Activated naive CD8-positive, alpha-beta T cell treated with anti-CD3 and anti-CD28 coated beads, Interleukin-2, amount 50 U/mL, for 24 hours (primary cell): Measurements from ENCODE around the gene KCNN1.
"Not testable (repeated sequence)": the region's sequence is repeated elsewhere in the genome, so short reads cannot be mapped to it uniquely, and the experiment has no call there.

ENCODE experiments used
- ATAC-seq: fragments of 150-1000 bp; cut with Tn5 transposase; one replicate; pipeline ENCODE4 v1.10.0; 2021
- DNase-seq: peaks from one replicate; pipeline ENCODE4 v3.0.0; 2021
- H3K27ac Mint-ChIP-seq: one replicate; pipeline ENCODE4 v1.8.0; 2021; ENCODE audit warnings: mild to moderate bottlenecking, mixed read lengths
- H3K27me3 Mint-ChIP-seq: one replicate; pipeline ENCODE4 v1.8.0; 2021; ENCODE audit warnings: mixed read lengths
- H3K36me3 Mint-ChIP-seq: one replicate; pipeline ENCODE4 v1.8.0; 2021; ENCODE audit warnings: low read depth, mixed read lengths
- H3K4me1 Mint-ChIP-seq: one replicate; pipeline ENCODE4 v1.8.0; 2021; ENCODE audit warnings: mixed read lengths
- H3K4me3 Mint-ChIP-seq: one replicate; pipeline ENCODE4 v1.8.0; 2021; ENCODE audit warnings: mild to moderate bottlenecking, moderate library complexity, mixed read lengths
- H3K9me3 Mint-ChIP-seq: one replicate; pipeline ENCODE4 v1.8.0; 2021; ENCODE audit warnings: mixed read lengths

The KCNN1 gene

GRCh38 chr19:18013210-18014111 lies 46.6 kb downstream of the KCNN1 start:
- no peak for ATAC-seq

GRCh38 chr19:18014197-18014596 lies 47.3 kb downstream of the KCNN1 start:
- peaks cover 55% of the 10 kb centered on the region for H3K4me1 Mint-ChIP-seq
- H3K27me3 Mint-ChIP-seq = no peaks in the 10 kb centered on the region
- H3K4me3 Mint-ChIP-seq = no peak overlapping the region
- no peaks in the 10 kb centered on the region for H3K9me3 Mint-ChIP-seq
- ATAC-seq = peak; percentile 53
- H3K36me3 Mint-ChIP-seq = peaks cover 38% of the 10 kb centered on the region
- peak; percentile 32 for DNase-seq
- peak overlapping the region; percentile 64 for H3K27ac Mint-ChIP-seq

More at GRCh38 chr19:18013210-18014111, 46.6 kb downstream of the KCNN1 start:
- no peaks in the 10 kb centered on the region for H3K27me3 Mint-ChIP-seq
- DNase-seq = no peak
- H3K36me3 Mint-ChIP-seq = peaks cover 43% of the 10 kb centered on the region
- peak overlapping the region; percentile 64 for H3K27ac Mint-ChIP-seq
- H3K9me3 Mint-ChIP-seq = no peaks in the 10 kb centered on the region
- no peak overlapping the region for H3K4me3 Mint-ChIP-seq
- peaks cover 59% of the 10 kb centered on the region for H3K4me1 Mint-ChIP-seq

GRCh38 chr19:18016209-18016910 lies 49.5 kb downstream of the KCNN1 start:
- H3K27me3 Mint-ChIP-seq = no peaks in the 10 kb centered on the region
- H3K36me3 Mint-ChIP-seq = peaks cover 29% of the 10 kb centered on the region
- ATAC-seq (no peak), DNase-seq (no peak)
- peaks cover 63% of the 10 kb centered on the region for H3K4me1 Mint-ChIP-seq
- H3K9me3 Mint-ChIP-seq = no peaks in the 10 kb centered on the region
- H3K27ac Mint-ChIP-seq = no peak overlapping the region
- no peak overlapping the region for H3K4me3 Mint-ChIP-seq

- DNase-seq (no peak), ATAC-seq (no peak)
- H3K27ac Mint-ChIP-seq = peak overlapping the region; percentile 39
- peaks cover 73% of the 10 kb centered on the region for H3K4me1 Mint-ChIP-seq
- H3K27me3 Mint-ChIP-seq = no peaks in the 10 kb centered on the region
- peaks cover 30% of the 10 kb centered on the region for H3K36me3 Mint-ChIP-seq
- no peaks in the 10 kb centered on the region for H3K9me3 Mint-ChIP-seq
- H3K4me3 Mint-ChIP-seq = no peak overlapping the region
Observed at GRCh38 chr19:18017275-18018083, 50.6 kb downstream of the KCNN1 start.

GRCh38 chr19:18020212-18021085 lies 53.5 kb downstream of the KCNN1 start:
- ATAC-seq = no peak
- peak overlapping the region; percentile 95 for H3K27ac Mint-ChIP-seq
- no peak for DNase-seq
- H3K36me3 Mint-ChIP-seq = peaks cover 5% of the 10 kb centered on the region
- H3K4me3 Mint-ChIP-seq = no peak overlapping the region
- no peaks in the 10 kb centered on the region for H3K27me3 Mint-ChIP-seq
- H3K4me1 Mint-ChIP-seq = peaks cover 67% of the 10 kb centered on the region
- no peaks in the 10 kb centered on the region for H3K9me3 Mint-ChIP-seq

- H3K36me3 Mint-ChIP-seq = peaks cover 3% of the 10 kb centered on the region
- ATAC-seq = peak; percentile 44
- H3K4me1 Mint-ChIP-seq = peaks cover 66% of the 10 kb centered on the region
- DNase-seq = peak; percentile 74
- no peaks in the 10 kb centered on the region for H3K9me3 Mint-ChIP-seq
- peak overlapping the region; percentile 74 for H3K4me3 Mint-ChIP-seq
- no peaks in the 10 kb centered on the region for H3K27me3 Mint-ChIP-seq
- peak overlapping the region; percentile 95 for H3K27ac Mint-ChIP-seq
Observed at GRCh38 chr19:18021121-18021755, 54.3 kb downstream of the KCNN1 start.

GRCh38 chr19:18023622-18024251 lies 56.8 kb downstream of the KCNN1 start:
- DNase-seq = peak; percentile 67
- Mint-ChIP-seq H3K4me3 (peak overlapping the region; percentile 67), H3K27ac (peak overlapping the region; percentile 89), H3K4me1 (peaks cover 54% of the 10 kb centered on the region), H3K27me3 (no peaks in the 10 kb centered on the region), H3K36me3 (peaks cover 3% of the 10 kb centered on the region), H3K9me3 (no peaks in the 10 kb centered on the region)
- peak; percentile 18 for ATAC-seq

GRCh38 chr19:18027151-18027550 lies 60.2 kb downstream of the KCNN1 start:
- H3K9me3 Mint-ChIP-seq = no peaks in the 10 kb centered on the region
- H3K4me1 Mint-ChIP-seq = peaks cover 33% of the 10 kb centered on the region

GRCh38 chr19:18029617-18030338 lies 62.9 kb downstream of the KCNN1 start:
- Mint-ChIP-seq H3K9me3 (no peaks in the 10 kb centered on the region), H3K36me3 (no peaks in the 10 kb centered on the region), H3K27me3 (no peaks in the 10 kb centered on the region), H3K4me3 (no peak overlapping the region), H3K27ac (no peak overlapping the region), H3K4me1 (peaks cover 10% of the 10 kb centered on the region)
- DNase-seq (no peak), ATAC-seq (no peak)

More at GRCh38 chr19:18027151-18027550, 60.2 kb downstream of the KCNN1 start:
- no peak overlapping the region for H3K27ac Mint-ChIP-seq
- DNase-seq = no peak
- H3K36me3 Mint-ChIP-seq = peaks cover 2% of the 10 kb centered on the region
- no peak overlapping the region for H3K4me3 Mint-ChIP-seq
- ATAC-seq = no peak
- H3K27me3 Mint-ChIP-seq = no peaks in the 10 kb centered on the region

GRCh38 chr19:18031401-18031800 lies 64.5 kb downstream of the KCNN1 start:
- H3K9me3 Mint-ChIP-seq, H3K36me3 Mint-ChIP-seq, DNase-seq, H3K4me3 Mint-ChIP-seq, ATAC-seq, H3K27ac Mint-ChIP-seq, H3K27me3 Mint-ChIP-seq: not testable (repeated sequence)
- H3K4me1 Mint-ChIP-seq = peaks cover 15% of the 10 kb centered on the region

GRCh38 chr19:18032102-18032501 lies 65.2 kb downstream of the KCNN1 start:
- H3K4me1 Mint-ChIP-seq = peaks cover 15% of the 10 kb centered on the region
- not testable (repeated sequence) for ATAC-seq, H3K27ac Mint-ChIP-seq, DNase-seq, H3K9me3 Mint-ChIP-seq, H3K4me3 Mint-ChIP-seq, H3K36me3 Mint-ChIP-seq, H3K27me3 Mint-ChIP-seq

- DNase-seq = no peak
- Mint-ChIP-seq H3K4me1 (peaks cover 38% of the 10 kb centered on the region), H3K9me3 (no peaks in the 10 kb centered on the region), H3K27ac (no peak overlapping the region), H3K4me3 (no peak overlapping the region), H3K27me3 (peaks cover 6% of the 10 kb centered on the region), H3K36me3 (no peaks in the 10 kb centered on the region)
- no peak for ATAC-seq
Observed at GRCh38 chr19:18041054-18041453, 74.1 kb downstream of the KCNN1 start.
